NCI-H187 treated with DMSO at 0.1 percent for 48 hours (cell line): ENCODE results near the gene HES5.

Experiments
- DNase-seq: peaks from one replicate; lab custom pipeline; 2025; lab: John Stamatoyannopoulos, UW

Gene HES5

DNA sequence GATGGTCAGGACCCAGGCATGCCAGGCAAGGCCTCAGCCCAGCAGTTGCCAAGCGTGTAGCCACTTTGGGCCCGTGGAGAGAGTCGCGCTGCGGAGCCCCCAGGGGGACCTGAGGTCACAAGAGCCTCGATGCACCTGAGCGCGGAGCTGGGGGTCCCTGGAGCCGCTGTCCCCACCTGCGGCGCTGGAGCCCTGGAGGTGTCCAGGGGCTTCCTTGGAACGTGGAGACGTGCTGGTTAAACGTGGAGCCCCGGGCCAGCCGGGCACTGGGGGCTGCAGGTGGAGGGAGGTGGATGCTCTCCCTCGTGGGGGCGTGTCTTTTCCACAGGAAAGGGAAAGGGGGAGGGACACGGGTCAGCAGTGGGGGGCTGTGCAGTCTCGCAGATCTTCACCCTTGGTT, 50.9 kb downstream of the HES5 start:
- no peak for DNase-seq
